Epithelial cell of proximal tubule (primary cell): ENCODE measurements around the gene CD40. TPM values are rescaled to one million over a fixed set of nuclear protein-coding genes. Genes with fewer than 3 reads are reported as not detected.

Experiments used
- DNase-seq: peaks from one replicate; pipeline ENCODE4 v3.0.0-alpha.2; 2011; ENCODE audit warnings: low read depth
- H3K4me3 ChIP-seq: 2 replicates; pipeline ENCODE4 v1.5.1; 2011; ENCODE audit warnings: low read depth, mild to moderate bottlenecking, low read length
- total RNA-seq: library from RNA; depleted of rRNA; stranded (reverse); fragments of >200 nt; gene quantifications from 2 replicates; pipeline ENCODE4 v1.2.3, GENCODE V29; 2015
- TF ChIP-seq, protein P1 (sequence below): conservative IDR thresholded peaks from 2 replicates; pipeline ENCODE4 v1.5.1; 2012; ENCODE audit warnings: low read depth, mild to moderate bottlenecking, low read length

Gene CD40
- 49.7 and 74.7 TPM in 2 replicates for total RNA-seq

DNA sequence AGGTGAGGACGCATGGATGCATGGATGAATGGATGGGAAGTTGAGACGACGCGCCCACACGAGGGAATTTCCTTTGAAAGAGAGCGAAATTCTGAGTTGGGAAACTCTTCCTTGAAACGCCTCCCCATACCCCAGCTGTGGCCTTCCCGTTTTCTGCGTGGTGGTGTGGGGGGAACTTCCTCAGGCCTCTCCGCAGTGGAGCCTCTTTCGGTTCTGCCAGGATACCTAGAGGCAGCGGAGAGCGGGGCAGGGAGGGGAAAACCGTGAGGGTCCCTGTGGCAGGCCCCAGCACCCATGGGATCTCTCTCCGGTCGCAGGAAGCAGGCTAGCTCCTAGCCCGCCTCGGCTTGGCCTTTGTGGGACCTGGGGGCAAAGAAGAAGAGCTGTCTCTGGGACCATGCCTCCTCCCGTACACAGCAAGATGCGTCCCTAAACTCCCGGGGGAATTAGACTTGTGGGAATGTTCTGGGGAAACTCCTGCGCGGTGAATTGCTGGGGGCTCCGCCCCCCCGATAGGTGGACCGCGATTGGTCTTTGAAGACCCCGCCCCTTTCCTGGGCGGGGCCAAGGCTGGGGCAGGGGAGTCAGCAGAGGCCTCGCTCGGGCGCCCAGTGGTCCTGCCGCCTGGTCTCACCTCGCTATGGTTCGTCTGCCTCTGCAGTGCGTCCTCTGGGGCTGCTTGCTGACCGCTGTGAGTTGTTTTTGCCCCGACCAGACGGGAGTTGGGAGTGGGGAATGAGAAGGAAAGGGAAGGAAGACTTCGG lies at the start of gene CD40:
TSS of gene CD40 (plus strand) at position 611 of the 764 bp plus-strand sequence. CDS start at position 641, 30 bp downstream.
- TF ChIP-seq, protein P1, sequence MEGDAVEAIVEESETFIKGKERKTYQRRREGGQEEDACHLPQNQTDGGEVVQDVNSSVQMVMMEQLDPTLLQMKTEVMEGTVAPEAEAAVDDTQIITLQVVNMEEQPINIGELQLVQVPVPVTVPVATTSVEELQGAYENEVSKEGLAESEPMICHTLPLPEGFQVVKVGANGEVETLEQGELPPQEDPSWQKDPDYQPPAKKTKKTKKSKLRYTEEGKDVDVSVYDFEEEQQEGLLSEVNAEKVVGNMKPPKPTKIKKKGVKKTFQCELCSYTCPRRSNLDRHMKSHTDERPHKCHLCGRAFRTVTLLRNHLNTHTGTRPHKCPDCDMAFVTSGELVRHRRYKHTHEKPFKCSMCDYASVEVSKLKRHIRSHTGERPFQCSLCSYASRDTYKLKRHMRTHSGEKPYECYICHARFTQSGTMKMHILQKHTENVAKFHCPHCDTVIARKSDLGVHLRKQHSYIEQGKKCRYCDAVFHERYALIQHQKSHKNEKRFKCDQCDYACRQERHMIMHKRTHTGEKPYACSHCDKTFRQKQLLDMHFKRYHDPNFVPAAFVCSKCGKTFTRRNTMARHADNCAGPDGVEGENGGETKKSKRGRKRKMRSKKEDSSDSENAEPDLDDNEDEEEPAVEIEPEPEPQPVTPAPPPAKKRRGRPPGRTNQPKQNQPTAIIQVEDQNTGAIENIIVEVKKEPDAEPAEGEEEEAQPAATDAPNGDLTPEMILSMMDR, result no peak
- peak within 1 kb of the TSS; percentile 65 for H3K4me3 ChIP-seq
- DNase-seq, result peak; percentile 41

DNA sequence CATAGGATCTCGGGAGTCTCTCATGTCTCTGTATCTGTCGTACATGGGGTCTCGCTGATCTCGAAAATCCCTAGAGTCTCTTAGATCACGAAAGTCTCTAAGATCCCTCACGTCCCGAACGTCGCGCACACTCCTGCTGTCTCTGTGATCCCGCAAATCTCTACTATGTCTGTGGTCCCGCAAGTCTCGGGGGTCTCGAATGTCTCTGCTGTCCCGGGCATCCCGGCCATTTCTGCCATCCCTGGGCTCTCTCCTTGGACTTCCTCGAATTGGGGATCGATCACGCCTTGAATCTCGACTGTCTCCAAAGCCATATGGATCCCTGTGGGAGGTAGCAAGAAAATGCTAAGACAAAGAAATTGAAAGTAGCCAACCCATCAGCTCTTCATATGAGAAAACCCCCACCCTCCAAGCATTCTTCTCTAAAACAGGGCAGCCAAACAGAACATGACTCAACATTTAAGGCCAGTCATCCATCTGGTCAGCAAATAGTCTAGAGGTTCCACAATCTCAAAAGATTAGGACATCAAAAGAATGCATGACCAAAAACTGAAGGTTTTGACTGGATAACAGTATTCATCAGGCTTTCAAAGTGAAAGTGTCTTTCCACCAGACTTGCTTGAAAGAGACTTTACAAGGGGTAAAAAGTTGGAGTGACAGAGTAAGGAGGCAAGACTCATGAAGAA lies 47.8 kb upstream of the CD40 start:
- H3K4me3 ChIP-seq, result no peak overlapping the region
- TF ChIP-seq, protein P1, result no peak
- peak; percentile 50 for DNase-seq

DNA sequence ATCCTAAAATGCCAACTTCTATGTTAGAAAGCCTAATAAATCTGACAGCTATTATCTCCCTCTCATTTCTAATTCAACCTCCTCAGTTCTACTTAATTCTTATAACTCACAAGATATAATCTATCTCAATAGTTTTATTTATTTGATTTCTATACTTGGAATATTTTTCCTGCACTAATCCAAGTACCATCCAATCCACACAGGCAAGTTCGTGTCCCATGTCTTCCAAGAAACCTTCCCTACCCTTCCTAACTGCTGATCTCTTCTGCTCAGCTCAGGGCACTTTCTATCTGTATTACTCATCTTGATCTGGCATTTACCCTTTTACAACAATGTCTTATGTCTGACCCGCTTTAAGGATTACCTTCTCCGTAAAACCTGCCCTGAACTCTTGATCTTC lies 46.5 kb upstream of the CD40 start:
- TF ChIP-seq, protein P1, result no peak
- no peak for DNase-seq
- no peak overlapping the region for H3K4me3 ChIP-seq

DNA sequence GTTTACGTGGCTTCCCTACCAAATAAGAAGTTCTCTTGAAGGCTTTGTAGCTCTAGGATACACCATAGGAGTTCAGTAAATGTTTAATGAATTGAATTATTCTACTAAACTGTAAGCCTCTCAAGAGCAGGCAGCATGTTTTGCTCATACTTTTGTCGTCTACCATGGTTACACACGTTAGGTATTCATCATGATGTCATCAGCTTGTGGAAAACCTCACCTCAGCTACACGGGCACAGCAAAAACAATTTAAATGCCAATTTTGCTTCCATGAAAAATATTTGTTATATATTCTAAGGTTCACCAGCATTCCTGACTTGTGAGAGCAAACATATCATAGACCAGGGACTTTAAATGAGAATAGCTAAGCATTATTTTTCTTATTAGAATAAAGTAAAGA lies 45.1 kb upstream of the CD40 start:
- DNase-seq, result no peak
- no peak overlapping the region for H3K4me3 ChIP-seq
- TF ChIP-seq, protein P1, result no peak

DNA sequence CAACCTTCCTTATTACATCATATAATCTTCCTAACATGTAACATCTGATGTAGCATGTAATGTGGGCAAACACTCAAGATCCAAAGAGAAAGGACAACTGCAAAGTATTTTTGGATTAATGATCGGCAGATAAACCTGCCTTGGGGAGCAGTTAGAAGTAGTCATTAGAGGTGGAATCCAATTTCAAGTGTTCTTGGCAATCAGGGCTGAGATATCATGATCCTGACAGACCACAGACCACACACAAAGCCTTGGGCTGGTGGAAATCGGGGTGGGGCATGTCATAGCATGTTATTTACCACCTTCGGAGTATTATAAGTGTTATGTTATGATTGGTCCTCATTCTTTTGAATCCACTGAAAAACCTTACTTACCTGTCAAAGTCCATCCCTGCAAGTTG lies 44.7 kb upstream of the CD40 start:
- H3K4me3 ChIP-seq, result no peak overlapping the region
- TF ChIP-seq, protein P1, result no peak
- no peak for DNase-seq

DNA sequence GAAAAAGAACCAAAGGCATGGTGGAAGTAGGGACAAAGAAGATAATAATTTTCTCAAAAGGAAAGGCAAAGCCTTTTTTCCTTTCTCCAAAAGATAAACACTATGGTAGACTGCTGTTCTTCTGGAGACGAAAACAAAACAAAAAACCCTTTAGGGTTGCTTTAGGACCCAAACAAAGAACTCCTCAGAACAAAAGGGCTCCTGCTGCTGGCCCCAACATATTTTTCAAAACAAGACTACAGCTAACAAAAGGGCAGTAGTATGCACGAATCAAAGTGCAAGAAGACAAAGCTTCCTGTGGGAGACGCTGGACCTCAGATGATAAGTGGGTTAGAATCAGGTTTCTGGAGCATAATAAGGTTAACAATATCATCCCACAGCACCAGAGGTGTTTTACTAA lies 44.1 kb upstream of the CD40 start:
- H3K4me3 ChIP-seq, result no peak overlapping the region
- no peak for DNase-seq
- TF ChIP-seq, protein P1, result no peak
